Cerebellar cortex (tissue), 1 donor: Measurements from ENCODE around the gene SDC4.
"Not testable (repeated sequence)": the region's sequence is repeated elsewhere in the genome, so short reads cannot be mapped to it uniquely, and the experiment has no call there.

Experiments used
- DNase-seq: peaks from one replicate; pipeline ENCODE4 v3.0.0-alpha.2; 2015; ENCODE audit warnings: low spot score

SDC4 gene

DNA sequence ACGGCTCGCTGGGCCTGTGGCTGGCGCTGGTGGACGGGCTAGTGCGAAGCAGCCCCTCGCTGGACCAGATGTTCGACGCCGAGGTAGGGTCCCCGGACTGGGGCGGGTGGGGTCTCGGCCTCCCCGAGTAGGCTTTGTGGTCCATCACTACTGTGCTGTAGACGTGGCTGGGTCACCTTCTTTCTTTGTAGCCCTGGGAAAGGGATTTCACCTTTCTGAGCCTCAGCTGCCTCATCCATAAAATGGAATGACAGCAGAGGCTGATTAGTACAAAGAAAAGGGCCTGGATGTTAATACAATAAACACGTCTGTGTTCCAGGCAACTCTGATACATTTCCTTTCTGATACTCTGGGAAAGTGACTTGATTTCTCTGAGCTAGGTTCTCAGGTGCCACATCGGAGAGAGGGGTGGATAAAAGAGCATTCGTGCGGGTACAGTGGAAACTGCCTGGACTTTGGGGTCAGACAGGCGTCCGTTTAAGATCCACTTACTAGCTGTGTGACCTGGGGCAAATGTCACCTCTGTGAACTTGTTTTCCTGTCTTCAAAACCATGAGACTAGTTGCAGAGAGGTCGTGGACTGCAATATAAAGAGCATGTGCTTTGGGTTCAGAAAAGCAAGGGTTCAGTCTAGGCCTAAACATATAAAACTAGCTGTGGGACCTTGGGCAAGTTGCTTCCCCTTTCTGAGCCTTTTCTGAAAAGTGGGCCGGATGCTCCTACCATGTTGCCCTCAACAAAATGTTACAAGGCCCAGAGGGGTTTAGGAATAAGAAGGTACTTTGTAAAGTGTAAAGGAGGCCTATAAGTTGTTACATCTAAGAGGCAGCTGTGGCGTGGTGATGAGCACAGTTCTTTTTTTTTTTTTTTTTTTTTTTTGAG, 15.6 kb upstream of the SDC4 start:
- no peak for DNase-seq

DNA sequence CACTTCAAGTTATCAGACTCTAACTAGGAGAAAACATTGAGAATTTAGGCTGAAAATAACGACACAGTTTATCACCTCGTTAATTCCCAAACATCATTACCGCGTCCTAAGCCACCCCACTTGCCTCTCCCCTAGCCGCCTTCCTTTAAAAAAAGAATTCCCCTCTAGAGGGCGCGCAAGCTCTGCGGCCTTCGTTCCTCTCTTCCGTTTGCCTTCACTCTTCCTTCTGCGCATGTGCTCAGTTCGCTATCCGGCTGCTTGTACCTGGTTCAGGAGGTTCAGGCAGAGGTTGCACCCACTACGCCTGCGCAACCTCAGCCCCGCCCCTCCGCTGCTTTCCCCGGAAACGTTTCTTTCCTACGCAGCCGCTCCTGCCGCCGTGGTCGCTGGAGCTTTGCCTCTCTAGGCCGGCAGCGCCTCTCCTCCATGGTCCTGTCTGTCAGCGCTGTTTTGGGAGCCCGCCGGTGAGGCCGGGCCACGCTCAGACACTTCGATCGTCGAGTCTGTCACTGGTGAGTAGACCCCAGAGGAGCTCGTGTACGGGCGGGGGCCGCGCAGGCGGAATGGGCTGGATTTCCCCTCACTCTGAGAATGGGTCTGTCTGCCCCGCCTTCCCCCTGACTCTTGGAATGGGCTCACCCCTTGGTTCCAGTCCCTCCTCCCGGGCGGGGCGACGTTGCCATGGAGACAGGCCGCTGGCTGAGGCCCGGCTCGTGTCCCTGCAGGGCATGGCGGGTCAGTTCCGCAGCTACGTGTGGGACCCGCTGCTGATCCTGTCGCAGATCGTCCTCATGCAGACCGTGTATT, 14.8 kb upstream of the SDC4 start, which contains the start of gene SYS1:
Gene SYS1 (plus strand): TSS at position 353 of the 807 bp plus-strand sequence. CDS start 376 bp downstream, at position 729.
- peak; percentile 99 for DNase-seq

DNA sequence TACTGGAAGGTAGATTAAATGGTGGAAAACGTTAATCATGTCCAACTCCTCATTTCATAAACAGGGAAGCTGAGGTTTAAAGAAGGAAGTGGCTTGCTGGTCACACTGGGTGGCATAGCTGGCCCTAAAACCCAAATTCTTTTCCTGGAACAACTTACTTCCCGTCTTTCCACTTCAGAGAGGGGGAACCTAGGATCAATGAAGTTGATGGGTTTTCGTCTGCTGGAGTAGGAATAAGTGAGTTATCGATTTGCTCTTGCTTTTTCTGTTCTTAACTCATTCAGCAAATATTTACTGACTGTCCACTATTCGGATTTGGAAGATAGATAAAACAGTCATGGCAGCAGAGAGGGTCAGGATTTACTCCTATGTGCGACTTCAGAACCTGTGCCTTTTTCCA, 13.6 kb upstream of the SDC4 start:
- DNase-seq, result no peak

DNA sequence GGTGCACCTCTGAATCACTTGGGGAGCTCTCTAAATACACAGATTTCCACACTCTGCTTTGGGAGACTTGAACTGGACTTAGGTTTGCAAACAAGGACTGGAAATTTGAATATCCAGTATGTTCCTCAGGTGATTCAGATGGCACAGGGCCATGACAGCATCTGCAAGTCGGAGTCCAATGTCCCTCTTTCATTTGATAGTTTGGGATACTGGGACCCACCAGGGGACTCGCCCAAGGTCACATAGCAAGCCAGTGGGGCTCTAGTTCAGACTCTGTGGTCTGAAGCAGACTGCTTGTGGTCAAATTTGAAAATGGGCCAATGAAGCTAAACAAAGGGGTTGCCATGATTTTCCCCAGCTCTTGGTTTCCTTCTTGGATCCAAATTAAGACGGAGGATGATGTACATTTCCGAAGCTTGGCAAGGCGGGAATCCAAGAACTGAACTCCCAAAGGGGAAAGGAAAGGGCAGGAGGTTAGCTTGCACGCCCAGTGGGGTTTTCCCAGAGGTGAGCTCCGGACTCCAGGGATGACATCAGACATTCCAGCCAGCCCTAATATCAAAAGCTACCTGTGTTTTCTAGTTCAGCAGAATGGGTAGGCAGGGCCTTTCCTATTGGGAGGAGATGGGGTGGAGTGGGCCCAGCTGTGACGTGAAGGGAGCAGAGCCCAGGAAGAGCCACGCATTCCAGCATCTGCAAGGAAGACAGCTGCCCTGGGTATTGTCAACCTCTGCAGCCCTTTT, 11.4 kb upstream of the SDC4 start:
- no peak for DNase-seq

DNA sequence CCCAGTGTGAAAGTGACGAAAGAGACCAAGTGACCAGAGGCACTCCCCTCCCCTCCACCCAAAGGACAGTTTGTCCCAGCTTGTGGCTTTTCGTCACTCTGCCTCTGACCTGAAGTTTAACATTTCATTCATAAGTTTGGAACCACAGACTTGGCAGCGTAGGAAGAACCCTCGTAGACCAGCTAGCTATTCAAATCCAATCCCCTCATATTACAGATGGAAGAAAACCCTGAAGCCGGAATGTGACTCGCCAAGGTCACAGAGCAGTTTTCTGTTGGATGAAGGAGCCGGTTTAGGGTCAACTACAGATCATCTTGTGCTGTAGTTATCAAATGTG, 10.8 kb upstream of the SDC4 start:
- no peak for DNase-seq

DNA sequence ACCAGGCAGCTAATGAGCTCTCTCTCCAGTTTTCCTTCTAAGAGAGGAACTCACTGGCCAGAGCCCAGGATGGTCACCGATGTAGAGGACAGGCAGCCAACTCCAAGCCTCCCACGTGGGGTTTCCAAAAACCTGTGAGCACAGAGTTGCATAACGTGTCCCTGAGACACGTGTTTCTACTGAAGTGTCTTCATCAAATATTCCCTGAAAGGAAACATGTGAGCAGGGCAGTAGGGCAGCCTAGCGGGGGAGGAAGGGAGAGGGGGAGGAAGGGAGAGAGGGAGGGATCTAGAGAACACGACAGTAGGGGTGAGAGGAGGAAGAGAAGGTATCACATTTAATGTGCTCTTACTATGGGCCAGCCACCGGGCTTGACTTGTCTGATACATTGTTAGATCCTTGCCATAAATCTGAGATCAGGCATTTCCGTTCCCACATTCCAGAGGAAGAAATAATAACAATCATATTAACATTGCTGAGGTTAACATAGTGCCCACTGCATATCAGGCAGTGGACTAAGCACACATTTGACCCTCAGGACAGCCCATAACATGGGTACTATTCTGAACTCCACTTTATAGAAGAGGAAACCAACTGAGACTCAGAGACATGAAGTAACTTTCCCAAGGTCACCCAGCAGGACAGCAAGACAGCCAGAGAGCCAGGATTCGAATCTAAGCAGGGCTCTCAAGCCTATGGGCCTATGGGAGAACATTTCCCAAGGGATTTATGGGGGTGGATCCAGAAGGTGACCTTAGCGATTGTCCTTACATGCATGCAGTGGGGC, 10.3 kb upstream of the SDC4 start:
- DNase-seq, result peak; percentile 95

DNA sequence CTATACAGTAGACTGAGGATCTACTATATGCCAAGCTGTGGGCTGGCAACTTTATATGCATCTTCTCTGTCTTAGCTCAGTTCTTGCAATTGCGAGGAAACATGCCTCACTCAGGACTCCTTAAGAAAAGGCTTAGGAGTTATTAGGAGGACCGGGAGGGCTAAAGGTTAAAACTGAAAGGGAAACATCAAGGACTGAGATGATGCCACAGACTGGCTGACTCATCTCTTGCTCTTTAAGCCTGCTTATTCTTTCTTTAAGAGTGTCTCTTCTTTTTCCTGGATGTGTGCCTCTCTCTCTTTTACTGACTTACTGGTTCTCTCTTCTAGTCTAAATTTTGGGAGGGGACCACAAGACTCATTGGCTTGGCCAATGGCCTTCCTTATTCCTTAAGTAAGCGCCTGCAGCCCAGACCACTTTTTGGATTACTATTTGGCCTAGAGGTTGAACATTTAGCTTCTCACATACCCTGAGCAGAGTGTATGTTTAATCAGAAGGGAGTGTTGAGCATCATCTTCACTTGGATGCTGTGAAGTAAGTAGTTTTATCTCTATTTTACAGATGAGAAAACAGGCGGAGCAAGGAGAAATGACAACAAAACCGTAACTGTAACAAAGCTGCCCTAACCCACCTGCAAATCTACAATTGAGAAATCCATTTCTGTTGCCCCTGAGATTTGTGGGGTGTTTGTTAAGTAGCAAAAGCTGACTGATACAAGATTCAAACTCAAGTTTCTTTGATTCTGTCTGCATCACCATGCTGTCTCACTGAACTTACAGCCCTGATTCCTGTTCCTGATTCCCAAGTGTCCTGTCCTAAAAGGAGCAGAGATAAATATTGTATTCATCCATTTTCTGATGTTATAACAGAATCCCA, 7.2 kb upstream of the SDC4 start:
- DNase-seq, result no peak

DNA sequence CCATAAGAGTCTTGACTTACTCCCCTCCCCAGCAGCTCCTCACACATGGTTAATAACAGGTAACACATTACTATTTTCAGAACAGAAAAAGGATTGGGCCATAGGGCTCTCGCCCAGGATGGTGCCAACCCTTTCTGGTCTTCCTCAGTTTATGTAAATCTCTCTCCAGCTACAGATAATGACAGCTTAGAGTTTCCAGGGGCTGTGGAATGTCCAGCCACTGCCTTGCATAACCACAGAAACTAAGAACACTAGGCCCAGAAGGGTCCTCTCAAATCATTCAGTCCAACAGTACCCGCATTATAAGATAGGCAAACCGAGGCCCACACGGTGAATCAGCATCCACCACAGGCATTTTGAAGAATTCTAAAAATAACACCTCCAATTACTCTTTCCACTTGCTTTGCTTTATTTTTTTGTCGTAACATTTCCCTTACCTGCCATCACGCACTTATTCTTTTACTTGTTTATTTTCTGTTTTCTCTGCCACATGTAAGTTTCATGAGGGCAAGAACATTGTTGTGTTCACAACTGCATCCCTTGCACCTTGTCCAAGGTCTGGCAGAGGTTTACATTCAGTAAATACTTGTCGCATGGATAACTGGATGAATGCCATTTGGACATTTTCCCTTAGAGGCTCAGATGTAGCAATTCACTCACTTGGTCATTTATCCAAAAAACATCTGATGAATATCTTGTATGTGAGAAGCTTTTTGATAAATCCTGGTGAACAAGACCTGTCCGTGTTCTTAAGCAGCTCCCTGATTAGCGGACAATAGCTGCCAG, 6.4 kb upstream of the SDC4 start:
- DNase-seq, result no peak

DNA sequence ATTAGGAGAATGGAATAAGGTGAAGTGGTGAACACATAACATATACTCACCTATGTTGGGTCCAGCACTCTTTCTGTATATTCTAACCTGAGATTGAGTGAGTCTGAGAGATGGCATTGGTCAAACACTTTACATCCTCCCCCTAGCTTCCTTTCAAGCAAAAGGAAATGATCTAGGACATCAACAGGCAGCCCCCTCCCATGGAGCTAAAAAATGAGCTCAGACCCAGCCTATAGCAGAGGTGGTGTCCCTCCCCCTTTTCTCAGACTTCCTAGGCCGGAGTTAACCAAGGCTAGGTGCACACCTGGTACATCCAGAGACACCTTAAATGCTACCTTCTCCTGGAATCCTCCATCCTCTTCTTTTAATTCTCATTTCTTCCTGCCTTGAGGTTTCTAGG, 5.5 kb upstream of the SDC4 start:
- DNase-seq, result no peak

DNA sequence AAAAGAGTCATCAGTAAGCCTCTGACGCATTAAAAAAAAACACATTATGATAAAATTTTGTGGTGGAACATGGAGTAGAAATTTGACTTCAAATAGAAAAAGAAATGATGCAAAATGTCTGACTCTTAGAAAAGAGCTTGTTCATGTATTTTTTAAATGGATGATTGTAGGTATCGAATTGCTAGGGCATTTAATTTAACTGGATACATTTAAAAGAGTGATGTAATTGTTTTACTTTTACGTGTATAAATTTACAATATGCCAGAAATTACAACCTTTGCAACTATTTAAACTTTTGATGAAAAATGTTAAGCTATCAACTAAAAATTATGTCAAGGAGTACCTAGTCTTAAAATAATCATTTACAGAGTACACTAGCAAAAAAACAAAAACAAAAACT, 4.5 kb upstream of the SDC4 start:
- no peak for DNase-seq

DNA sequence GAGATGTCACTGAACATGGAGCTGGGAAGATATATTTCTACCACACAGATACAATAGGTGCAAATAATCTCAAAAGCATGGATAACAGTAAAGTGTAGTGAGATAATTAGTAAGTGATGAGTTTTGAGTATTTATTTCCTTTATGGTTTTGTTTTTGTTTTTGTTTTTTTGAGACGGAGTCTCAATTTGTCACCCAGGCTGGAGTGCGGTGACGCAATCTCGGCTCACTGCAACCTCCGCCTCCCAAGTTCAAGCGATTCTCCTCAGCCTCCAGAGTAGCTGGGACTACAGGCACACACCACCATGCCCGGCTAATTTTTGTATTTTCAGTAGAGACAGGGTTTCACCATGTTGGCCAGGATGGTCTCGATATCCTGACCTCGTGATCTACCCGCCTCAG, 2.6 kb upstream of the SDC4 start:
- DNase-seq, result not testable (repeated sequence)

DNA sequence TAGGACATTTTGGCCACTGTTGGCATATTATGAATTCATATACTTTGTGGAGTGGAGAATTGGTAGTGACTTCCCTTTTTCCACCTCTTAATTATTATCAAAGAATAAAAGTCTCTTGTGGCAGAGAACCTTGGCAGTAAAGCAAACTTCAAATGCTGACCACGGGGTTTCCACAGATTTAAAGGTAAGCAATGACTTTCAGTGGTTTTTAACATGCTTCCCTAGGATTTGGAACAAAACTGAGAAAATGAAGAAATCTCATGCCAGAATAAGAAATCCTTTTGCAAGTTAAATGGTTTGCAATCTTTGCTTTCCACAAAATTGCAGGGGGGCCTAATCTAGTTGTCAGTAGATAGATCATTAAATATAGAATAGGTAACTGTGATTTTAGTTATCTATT, 2.0 kb upstream of the SDC4 start:
- no peak for DNase-seq

DNA sequence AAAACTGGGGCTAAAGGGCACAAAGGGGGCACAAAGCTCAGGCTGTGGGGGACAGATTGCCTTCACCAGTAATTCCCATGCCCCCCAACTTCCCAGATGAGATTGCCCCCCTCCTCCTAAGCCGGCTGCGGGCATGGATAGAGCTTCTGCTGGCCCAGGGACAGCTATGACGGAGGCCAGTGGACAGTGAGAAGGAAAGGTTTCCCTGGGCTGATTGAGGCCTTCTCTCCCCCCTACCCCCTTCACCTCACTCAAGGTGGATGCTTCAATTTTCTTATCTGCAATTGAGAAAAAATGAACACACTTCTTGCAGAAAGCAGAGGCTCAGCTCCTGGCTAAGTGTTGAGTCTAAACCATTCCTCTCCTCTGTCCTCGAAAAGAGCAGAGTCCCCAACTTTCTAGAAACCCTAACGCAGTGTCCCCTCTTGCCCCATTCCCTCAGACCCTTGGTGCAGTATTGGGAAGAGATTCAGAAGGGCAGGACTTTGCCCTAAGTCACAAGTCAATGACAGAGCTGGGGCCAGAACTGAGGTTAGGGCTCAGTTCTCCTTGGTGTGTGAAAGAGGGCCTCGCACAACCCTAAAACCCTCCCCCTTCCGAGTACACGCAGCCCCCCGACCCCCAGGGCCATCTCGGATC, 808 bp downstream of the SDC4 start:
- no peak for DNase-seq

DNA sequence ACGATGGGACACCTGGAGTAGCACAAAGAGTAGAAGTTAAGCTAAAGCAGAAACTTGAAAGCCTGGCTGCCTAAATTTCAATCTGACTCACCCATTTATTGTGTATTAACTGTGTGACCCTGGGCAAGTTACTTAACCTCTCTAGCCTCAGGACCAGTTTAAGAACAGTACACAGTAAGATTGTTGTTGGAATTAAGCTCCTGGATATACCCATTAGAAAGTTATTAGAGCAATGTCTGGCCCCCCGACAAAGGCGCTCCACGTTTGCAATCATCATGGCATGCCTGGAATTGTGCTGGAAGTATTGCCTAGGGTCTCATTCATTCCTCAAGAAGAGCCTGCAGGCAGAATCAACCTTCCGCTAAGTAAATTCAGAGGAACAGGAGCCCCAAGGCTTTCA, 1.4 kb downstream of the SDC4 start:
- DNase-seq, result no peak

DNA sequence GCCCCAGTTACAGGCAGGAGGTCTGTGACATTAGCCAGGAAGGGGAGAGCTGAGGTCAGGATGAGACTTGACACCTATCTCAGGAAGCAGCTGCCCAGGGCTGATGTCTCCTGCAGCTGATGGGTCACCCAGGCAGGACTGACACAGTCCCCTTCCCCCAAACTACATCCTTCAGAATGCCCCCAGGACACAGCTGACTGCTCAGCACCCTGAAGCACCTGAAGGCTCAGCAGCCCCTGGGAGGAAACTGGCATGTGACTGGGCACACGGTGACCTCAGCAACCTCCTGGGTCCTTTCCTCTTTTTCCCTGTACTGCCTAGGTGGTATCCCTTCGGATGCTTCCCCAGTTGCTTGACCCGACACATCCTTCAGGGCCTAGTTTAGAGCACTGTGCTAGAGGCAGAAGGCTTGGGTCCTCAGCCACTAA, 1.9 kb downstream of the SDC4 start:
- DNase-seq, result no peak

DNA sequence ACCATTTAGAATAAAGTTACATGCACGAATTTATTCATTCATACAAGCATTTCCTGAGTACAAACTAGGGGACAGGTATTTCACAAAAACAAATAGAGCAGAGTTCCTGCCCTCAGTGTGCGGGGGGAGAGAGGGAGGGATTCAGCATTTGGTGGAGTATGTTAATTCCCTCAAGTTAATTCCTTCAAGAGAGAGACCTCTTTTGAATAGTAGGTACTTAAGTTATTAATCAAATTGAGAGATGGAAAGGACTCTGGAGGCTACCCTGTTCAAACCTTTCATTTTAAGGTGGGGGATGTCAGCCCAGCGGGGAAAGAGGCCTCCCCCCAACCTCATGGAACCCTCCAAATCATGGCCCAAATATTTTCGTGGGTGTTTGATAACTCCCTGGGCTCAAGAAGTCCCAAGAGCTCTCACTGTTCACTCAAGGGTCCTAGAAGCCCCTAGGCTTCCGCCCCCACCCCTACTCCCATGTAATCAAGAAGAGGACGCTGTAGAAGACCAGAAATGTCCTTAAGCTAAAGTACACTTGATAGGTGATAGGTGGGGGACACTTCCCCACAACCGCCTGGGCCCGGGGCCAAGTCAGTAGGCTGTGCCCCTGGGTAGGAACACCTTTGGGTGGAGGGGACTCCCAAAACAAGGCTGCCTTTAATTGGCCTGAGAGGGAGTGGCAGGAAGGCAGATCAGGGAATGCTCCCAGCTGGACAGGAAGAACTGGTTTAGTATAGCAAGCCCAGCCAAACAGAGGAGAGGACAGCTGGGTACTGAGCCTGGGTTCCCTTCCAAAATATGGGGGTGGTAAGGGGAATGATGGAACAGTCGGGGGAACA, 2.9 kb downstream of the SDC4 start:
- no peak for DNase-seq

DNA sequence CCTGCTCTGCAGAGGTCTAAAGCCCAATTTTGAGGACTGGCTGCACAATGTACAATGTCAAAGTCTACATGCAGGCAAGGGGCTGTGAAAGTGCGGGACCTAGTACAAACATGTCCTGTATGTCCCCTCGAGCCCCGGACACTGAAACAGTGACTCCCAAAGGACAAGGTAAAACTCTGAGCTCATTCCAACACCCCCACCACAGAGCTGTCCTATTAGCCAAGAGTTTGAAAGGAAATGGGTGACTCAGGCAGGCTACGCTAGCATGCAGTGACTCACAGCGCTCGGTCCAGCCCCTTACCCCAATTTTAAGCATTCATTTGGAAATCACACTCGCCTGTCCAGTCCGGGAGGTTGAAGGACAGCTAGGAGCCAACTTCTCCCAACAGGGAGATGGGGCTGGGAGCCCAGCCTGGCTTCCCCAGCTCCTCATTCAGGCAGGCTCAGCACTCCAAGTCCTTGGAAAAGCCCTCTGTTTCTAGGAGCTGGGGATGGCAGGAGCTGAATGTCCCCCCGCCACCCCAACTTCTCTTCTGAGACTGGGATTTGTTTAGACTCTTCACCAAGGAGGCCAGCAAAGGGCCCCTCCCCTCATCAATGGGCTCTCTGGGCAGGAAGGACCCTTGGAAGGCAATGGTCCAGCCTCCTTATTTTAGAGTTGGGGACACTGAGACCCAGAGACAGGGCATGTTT, 3.9 kb downstream of the SDC4 start:
- no peak for DNase-seq
